ENCODE measurements around the gene FXR2.
"Not testable (repeated sequence)": the region's sequence is repeated elsewhere in the genome, so short reads cannot be mapped to it uniquely, and the experiment has no call there.

Gene FXR2

GRCh38 chr17:7614425-7615264 is at the start of gene FXR2:
Gene FXR2, minus strand, starts transcription at chr17:7614897. Its CDS starts 365 bp downstream, at chr17:7614532.
- Mint-ChIP-seq H3K27ac (peak within 1 kb of the TSS; percentile 98), H3K9me3 (no peaks in the 10 kb centered on the region), H3K4me3 (peak within 1 kb of the TSS; percentile 99), H3K27me3 (no peaks in the 10 kb centered on the region), H3K36me3 (peaks cover 3% of the 10 kb centered on the region), H3K4me1 (peaks cover 39% of the 10 kb centered on the region)

- Mint-ChIP-seq H3K4me1 (no peaks in the 10 kb centered on the region), H3K9me3 (no peaks in the 10 kb centered on the region), H3K27ac (no peak overlapping the region), H3K27me3 (peaks cover 2% of the 10 kb centered on the region), H3K4me3 (no peak overlapping the region), H3K36me3 (no peaks in the 10 kb centered on the region)
Measured at GRCh38 chr17:7656958-7657609, 42.4 kb upstream of the FXR2 start.

GRCh38 chr17:7655541-7655840 is 40.8 kb upstream of the FXR2 start:
- no peak overlapping the region for H3K27ac Mint-ChIP-seq
- H3K4me1 Mint-ChIP-seq, result peaks cover 8% of the 10 kb centered on the region
- H3K9me3 Mint-ChIP-seq, result no peaks in the 10 kb centered on the region
- H3K36me3 Mint-ChIP-seq, result no peaks in the 10 kb centered on the region
- no peak overlapping the region for H3K4me3 Mint-ChIP-seq
- peaks cover 8% of the 10 kb centered on the region for H3K27me3 Mint-ChIP-seq

GRCh38 chr17:7654832-7655540 is 40.3 kb upstream of the FXR2 start:
- Mint-ChIP-seq H3K36me3 (no peaks in the 10 kb centered on the region), H3K27me3 (peaks cover 12% of the 10 kb centered on the region), H3K4me3 (no peak overlapping the region)

GRCh38 chr17:7652388-7653356 is 38.0 kb upstream of the FXR2 start:
- Mint-ChIP-seq H3K9me3 (no peaks in the 10 kb centered on the region), H3K36me3 (no peaks in the 10 kb centered on the region), H3K4me3 (peak overlapping the region; percentile 52), H3K27ac (no peak overlapping the region), H3K4me1 (peaks cover 16% of the 10 kb centered on the region), H3K27me3 (peaks cover 20% of the 10 kb centered on the region)

More at GRCh38 chr17:7654832-7655540, 40.3 kb upstream of the FXR2 start:
- Mint-ChIP-seq H3K9me3 (no peaks in the 10 kb centered on the region), H3K4me1 (peaks cover 13% of the 10 kb centered on the region), H3K27ac (no peak overlapping the region)

GRCh38 chr17:7651665-7652387 is 37.1 kb upstream of the FXR2 start:
- Mint-ChIP-seq H3K27me3 (peaks cover 20% of the 10 kb centered on the region), H3K27ac (no peak overlapping the region), H3K4me1 (peaks cover 16% of the 10 kb centered on the region), H3K9me3 (no peaks in the 10 kb centered on the region), H3K36me3 (no peaks in the 10 kb centered on the region), H3K4me3 (peak overlapping the region; percentile 52)

GRCh38 chr17:7651097-7651664 is 36.5 kb upstream of the FXR2 start:
- Mint-ChIP-seq H3K4me1 (peaks cover 16% of the 10 kb centered on the region), H3K9me3 (no peaks in the 10 kb centered on the region), H3K27me3 (peaks cover 20% of the 10 kb centered on the region), H3K4me3 (peak overlapping the region; percentile 78), H3K27ac (no peak overlapping the region), H3K36me3 (no peaks in the 10 kb centered on the region)

GRCh38 chr17:7650509-7651096 is 35.9 kb upstream of the FXR2 start, which contains the start of gene ATP1B2:
Gene ATP1B2, plus strand, starts transcription at chr17:7650926. Its CDS starts 593 bp downstream, at chr17:7651519.
- H3K27me3 Mint-ChIP-seq, result peaks cover 20% of the 10 kb centered on the region
- H3K36me3 Mint-ChIP-seq, result no peaks in the 10 kb centered on the region
- H3K4me3 Mint-ChIP-seq, result peak within 1 kb of the TSS; percentile 90
- peaks cover 16% of the 10 kb centered on the region for H3K4me1 Mint-ChIP-seq
- no peak within 1 kb of the TSS for H3K27ac Mint-ChIP-seq
- no peaks in the 10 kb centered on the region for H3K9me3 Mint-ChIP-seq

GRCh38 chr17:7647018-7647417 is 32.3 kb upstream of the FXR2 start:
- H3K27ac Mint-ChIP-seq, result no peak overlapping the region
- H3K4me1 Mint-ChIP-seq, result peaks cover 16% of the 10 kb centered on the region
- H3K4me3 Mint-ChIP-seq, result no peak overlapping the region
- no peaks in the 10 kb centered on the region for H3K9me3 Mint-ChIP-seq
- no peaks in the 10 kb centered on the region for H3K36me3 Mint-ChIP-seq
- H3K27me3 Mint-ChIP-seq, result peaks cover 17% of the 10 kb centered on the region

- Mint-ChIP-seq H3K27ac (no peak overlapping the region), H3K9me3 (no peaks in the 10 kb centered on the region), H3K4me1 (peaks cover 16% of the 10 kb centered on the region), H3K27me3 (peaks cover 16% of the 10 kb centered on the region), H3K4me3 (no peak overlapping the region), H3K36me3 (no peaks in the 10 kb centered on the region)
Measured at GRCh38 chr17:7646457-7646856, 31.8 kb upstream of the FXR2 start.

- no peaks in the 10 kb centered on the region for H3K9me3 Mint-ChIP-seq
- no peaks in the 10 kb centered on the region for H3K36me3 Mint-ChIP-seq
- H3K4me3 Mint-ChIP-seq, result no peak overlapping the region
- no peak overlapping the region for H3K27ac Mint-ChIP-seq
- H3K27me3 Mint-ChIP-seq, result peaks cover 5% of the 10 kb centered on the region
- peaks cover under 1% of the 10 kb centered on the region for H3K4me1 Mint-ChIP-seq
Measured at GRCh38 chr17:7644775-7645174, 30.1 kb upstream of the FXR2 start.

- H3K4me1 Mint-ChIP-seq, H3K9me3 Mint-ChIP-seq, H3K27me3 Mint-ChIP-seq, H3K27ac Mint-ChIP-seq, H3K4me3 Mint-ChIP-seq, H3K36me3 Mint-ChIP-seq: not testable (repeated sequence)
Measured at GRCh38 chr17:7641635-7642034, 26.9 kb upstream of the FXR2 start.

GRCh38 chr17:7640783-7641182 is 26.1 kb upstream of the FXR2 start:
- Mint-ChIP-seq H3K9me3 (no peaks in the 10 kb centered on the region), H3K4me1 (no peaks in the 10 kb centered on the region), H3K27ac (no peak overlapping the region), H3K4me3 (no peak overlapping the region), H3K36me3 (no peaks in the 10 kb centered on the region), H3K27me3 (no peaks in the 10 kb centered on the region)

- Mint-ChIP-seq H3K9me3 (no peaks in the 10 kb centered on the region), H3K4me1 (no peaks in the 10 kb centered on the region), H3K27me3 (no peaks in the 10 kb centered on the region), H3K27ac (no peak overlapping the region), H3K4me3 (no peak overlapping the region), H3K36me3 (no peaks in the 10 kb centered on the region)
Measured at GRCh38 chr17:7636163-7636562, 21.5 kb upstream of the FXR2 start.
